A549 (cell line): Measurements from ENCODE around the gene FAM89A.

Experiments
- CBX8 ChIP-seq: fragments of 200-600 bp; sonication (generic); IDR thresholded peaks from 2 replicates; pipeline ENCODE4 v1.6.1; 2016
- EP300 ChIP-seq, 2 experiments: fragments of >200 bp; sonication (Bioruptor Twin); formaldehyde crosslinking; IDR thresholded peaks; 2 replicates in 1 of 2; 3 replicates in 1 of 2; pipeline ENCODE4 v1.6.1; 2016 to 2017
- JUN ChIP-seq, 2 experiments: fragments of >200 bp; sonication (Bioruptor Twin); formaldehyde crosslinking; IDR thresholded peaks; 2 replicates in 1 of 2; 3 replicates in 1 of 2; pipeline ENCODE4 v1.6.1; 2016 to 2017
- NR3C1 ChIP-seq: fragments of >200 bp; sonication (Bioruptor Twin); formaldehyde crosslinking; IDR thresholded peaks from 3 replicates; pipeline ENCODE4 v1.6.1; 2017
- RCOR1 ChIP-seq: fragments of 150-350 bp; IDR thresholded peaks from 2 replicates; pipeline ENCODE4 v1.6.1; 2014; ENCODE audit warnings: antibody characterized with exemption, low read length, low read depth
- TP53 ChIP-seq: fragments of 250-450 bp; sonication (Bioruptor Pico); IDR thresholded peaks from 2 replicates; pipeline ENCODE4 v1.5.0; 2021; ENCODE audit warnings: mild to moderate bottlenecking, moderate library complexity
- TF ChIP-seq, protein P1 (sequence below): fragments of >200 bp; sonication (Bioruptor Twin); formaldehyde crosslinking; IDR thresholded peaks from 3 replicates; pipeline ENCODE4 v1.5.1; 2016
- TF ChIP-seq, protein P2 (sequence below): IDR thresholded peaks from 2 replicates; pipeline ENCODE4 v1.6.1; 2012
- TF ChIP-seq, protein P3 (sequence below): fragments of 250-450 bp; sonication (Bioruptor Pico); IDR thresholded peaks from 2 replicates; pipeline ENCODE4 v1.5.0; 2021; ENCODE audit warnings: mild to moderate bottlenecking, moderate library complexity, borderline replicate concordance

DNA sequence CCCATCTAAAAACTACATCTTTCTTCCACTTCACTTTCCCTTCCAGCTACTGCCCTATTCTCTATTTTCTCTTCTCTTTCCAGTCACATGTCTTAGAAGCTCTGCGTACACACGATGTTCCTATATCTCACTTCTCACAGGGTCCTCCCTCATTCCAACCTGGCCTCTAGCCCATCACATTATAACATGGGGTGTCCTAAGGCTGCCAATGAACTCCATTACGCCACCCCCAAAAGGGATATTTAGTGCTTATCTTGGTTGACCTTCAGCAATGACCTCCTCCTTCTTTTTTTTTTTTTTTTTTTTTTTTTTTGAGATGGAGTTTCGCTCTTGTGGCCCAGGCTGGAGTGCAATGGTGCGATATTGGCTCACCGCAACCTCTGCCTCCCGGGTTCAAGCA lies 38.2 kb upstream of the FAM89A start:
- TF ChIP-seq, protein P1, sequence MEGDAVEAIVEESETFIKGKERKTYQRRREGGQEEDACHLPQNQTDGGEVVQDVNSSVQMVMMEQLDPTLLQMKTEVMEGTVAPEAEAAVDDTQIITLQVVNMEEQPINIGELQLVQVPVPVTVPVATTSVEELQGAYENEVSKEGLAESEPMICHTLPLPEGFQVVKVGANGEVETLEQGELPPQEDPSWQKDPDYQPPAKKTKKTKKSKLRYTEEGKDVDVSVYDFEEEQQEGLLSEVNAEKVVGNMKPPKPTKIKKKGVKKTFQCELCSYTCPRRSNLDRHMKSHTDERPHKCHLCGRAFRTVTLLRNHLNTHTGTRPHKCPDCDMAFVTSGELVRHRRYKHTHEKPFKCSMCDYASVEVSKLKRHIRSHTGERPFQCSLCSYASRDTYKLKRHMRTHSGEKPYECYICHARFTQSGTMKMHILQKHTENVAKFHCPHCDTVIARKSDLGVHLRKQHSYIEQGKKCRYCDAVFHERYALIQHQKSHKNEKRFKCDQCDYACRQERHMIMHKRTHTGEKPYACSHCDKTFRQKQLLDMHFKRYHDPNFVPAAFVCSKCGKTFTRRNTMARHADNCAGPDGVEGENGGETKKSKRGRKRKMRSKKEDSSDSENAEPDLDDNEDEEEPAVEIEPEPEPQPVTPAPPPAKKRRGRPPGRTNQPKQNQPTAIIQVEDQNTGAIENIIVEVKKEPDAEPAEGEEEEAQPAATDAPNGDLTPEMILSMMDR: no peak
- TF ChIP-seq, protein P2, sequence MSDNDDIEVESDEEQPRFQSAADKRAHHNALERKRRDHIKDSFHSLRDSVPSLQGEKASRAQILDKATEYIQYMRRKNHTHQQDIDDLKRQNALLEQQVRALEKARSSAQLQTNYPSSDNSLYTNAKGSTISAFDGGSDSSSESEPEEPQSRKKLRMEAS: no peak
- TF ChIP-seq EP300 (IDR thresholded peaks at IDR 0.05) (no peak), CBX8 (no peak), RCOR1 (no peak), TP53 (CRISPR knock-in tag) (no peak), NR3C1 (no peak), JUN (IDR thresholded peaks at IDR 0.05) (no peak)
- TF ChIP-seq, protein P3, sequence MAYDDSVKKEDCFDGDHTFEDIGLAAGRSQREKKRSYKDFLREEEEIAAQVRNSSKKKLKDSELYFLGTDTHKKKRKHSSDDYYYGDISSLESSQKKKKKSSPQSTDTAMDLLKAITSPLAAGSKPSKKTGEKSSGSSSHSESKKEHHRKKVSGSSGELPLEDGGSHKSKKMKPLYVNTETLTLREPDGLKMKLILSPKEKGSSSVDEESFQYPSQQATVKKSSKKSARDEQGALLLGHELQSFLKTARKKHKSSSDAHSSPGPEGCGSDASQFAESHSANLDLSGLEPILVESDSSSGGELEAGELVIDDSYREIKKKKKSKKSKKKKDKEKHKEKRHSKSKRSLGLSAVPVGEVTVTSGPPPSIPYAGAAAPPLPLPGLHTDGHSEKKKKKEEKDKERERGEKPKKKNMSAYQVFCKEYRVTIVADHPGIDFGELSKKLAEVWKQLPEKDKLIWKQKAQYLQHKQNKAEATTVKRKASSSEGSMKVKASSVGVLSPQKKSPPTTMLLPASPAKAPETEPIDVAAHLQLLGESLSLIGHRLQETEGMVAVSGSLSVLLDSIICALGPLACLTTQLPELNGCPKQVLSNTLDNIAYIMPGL: no peak
